ENCODE measurements around the gene TOR3A.
"Not testable (repeated sequence)": the region's sequence is repeated elsewhere in the genome, so short reads cannot be mapped to it uniquely, and the experiment has no call there.

DNA sequence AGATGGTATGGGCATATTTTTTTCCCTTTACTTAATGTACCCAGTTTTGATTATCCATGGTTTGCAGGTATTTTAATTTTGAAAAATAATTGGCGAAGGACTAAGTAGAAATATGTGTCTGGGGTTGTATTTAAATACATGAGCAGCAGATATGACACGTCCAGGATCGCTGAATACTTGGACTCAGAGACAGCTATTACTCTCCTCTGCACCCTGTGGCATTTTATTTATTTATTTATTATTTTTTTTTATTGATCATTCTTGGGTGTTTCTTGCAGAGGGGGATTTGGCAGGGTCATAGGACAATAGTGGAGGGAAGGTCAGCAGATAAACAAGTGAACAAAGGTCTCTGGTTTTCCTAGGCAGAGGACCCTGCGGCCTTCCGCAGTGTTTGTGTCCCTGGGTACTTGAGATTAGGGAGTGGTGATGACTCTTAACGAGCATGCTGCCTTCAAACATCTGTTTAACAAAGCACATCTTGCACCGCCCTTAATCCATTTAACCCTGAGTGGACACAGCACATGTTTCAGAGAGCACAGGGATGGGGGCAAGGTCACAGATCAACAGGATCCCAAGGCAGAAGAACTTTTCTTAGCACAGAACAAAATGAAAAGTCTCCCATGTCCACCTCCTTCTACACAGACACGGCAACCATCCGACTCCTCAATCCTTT lies 42.2 kb upstream of the TOR3A start:
- TF ChIP-seq, protein P1, sequence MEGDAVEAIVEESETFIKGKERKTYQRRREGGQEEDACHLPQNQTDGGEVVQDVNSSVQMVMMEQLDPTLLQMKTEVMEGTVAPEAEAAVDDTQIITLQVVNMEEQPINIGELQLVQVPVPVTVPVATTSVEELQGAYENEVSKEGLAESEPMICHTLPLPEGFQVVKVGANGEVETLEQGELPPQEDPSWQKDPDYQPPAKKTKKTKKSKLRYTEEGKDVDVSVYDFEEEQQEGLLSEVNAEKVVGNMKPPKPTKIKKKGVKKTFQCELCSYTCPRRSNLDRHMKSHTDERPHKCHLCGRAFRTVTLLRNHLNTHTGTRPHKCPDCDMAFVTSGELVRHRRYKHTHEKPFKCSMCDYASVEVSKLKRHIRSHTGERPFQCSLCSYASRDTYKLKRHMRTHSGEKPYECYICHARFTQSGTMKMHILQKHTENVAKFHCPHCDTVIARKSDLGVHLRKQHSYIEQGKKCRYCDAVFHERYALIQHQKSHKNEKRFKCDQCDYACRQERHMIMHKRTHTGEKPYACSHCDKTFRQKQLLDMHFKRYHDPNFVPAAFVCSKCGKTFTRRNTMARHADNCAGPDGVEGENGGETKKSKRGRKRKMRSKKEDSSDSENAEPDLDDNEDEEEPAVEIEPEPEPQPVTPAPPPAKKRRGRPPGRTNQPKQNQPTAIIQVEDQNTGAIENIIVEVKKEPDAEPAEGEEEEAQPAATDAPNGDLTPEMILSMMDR (IDR thresholded peaks at IDR 0.05 in 2 of 3, conservative IDR thresholded peaks at IDR 0.05 in 1 of 3; ENCODE audit: borderline replicate concordance in 1 of 3, insufficient read depth in 1 of 3, low read depth in 2 of 3, low read length in 2 of 3): not testable (repeated sequence)
- not testable (repeated sequence) for TF ChIP-seq YY1 (IDR thresholded peaks at IDR 0.05; ENCODE audit: extremely low read depth, insufficient replicate concordance, low read depth, low read length); POLR2AphosphoS5 (IDR thresholded peaks at IDR 0.05; ENCODE audit: low read depth, low read length); EZH2phosphoT487 (IDR thresholded peaks at IDR 0.05; ENCODE audit: borderline replicate concordance); EZH2 (IDR thresholded peaks at IDR 0.05); SRF (IDR thresholded peaks at IDR 0.05; ENCODE audit: low read depth); JUND (IDR thresholded peaks at IDR 0.05)

Measured in HCT116 (cell line).